GM19351 (cell line): Measurements from ENCODE around the gene GAP43.
A peak's percentile ranks its signal among the peaks of the same experiment; 100 is the strongest.

Experiments used
- ATAC-seq: cut with Tn5 transposase; IDR thresholded peaks from one replicate; pipeline ENCODE4 v1.9.1; 2021; ENCODE audit warnings: mild to moderate bottlenecking, moderate library complexity; ENCODE audit not compliant: unreplicated experiment

Gene GAP43

DNA sequence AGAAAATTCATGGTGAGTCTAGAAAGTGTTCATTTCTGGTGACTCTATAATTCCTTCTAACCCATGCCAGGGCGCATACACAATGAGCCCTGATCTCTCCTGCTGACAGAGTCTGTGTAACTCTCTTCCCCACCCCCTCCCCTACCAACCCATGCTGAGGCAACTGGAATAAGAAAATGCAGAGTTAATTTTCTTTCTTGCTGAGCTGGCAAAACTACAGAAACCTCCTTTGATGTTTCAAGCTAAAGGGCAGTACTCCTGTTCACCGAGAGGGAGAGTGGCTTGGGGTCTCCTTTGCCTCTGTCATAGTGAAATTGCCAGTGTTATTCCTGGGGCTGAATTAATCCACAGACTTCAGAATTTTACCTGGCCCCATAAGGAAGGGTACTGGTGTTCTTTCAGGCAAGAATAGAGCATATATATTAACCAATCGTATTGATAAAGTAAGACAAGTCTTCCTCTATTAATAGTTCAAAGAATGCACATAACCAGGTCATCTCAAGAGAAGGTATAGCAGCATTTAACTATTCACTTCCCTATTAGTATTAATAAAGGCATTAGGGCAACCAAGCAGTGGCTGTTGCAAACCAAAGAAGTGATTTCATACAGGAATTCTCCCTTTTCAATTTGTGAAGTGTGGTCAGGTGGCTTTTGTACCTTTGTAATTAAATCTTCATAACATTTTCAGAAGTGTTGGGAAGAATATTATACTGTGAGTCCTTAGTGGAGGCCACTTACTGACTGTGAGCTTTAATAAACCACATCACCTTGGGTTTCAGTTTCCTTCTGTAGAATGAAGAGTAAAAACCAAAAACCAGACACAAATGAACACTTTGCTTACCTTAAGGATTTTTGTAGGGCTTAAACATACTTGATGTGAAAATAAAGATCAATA is 4.1 kb downstream of the GAP43 start:
- peak; percentile 89 for ATAC-seq

DNA sequence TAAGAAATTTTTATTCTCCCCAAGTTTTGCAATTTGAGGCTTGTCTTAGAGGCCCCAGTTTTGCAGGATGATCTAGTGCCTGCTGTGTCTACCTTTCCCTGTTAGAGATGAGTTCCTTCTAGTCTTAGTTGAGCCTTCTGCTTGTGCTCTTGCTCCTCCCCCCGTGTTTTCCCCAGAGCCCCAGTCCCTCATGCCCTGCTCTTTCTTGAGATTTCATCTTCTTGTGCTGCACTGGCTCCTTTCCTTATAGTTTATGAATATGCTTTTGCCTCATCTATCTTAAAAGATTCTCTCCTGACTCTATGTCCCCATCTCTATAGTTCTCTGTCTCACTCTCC is 4.7 kb downstream of the GAP43 start:
- peak; percentile 39 for ATAC-seq

DNA sequence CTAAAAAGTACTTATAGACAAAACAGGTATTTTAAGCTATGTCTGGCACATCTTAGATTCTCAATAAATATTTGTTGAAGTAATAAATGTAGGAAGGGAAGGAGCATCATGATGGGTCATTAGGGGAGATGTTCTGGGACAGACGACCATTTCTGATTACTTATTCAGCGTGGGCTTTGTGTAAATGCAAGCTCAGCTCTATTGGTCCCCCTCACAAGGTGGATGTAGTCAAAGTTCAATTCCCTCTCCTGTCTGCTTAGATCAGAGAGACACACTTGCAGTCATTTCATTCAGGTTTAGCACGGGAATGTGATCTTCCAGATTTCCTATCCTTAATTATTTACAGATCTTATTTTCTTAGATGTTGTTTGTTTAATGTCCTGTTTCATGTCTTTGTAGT is 7.5 kb downstream of the GAP43 start:
- ATAC-seq: no peak

GRCh38 chr3:115632026-115632425 is 8.7 kb downstream of the GAP43 start:
- ATAC-seq: no peak

DNA sequence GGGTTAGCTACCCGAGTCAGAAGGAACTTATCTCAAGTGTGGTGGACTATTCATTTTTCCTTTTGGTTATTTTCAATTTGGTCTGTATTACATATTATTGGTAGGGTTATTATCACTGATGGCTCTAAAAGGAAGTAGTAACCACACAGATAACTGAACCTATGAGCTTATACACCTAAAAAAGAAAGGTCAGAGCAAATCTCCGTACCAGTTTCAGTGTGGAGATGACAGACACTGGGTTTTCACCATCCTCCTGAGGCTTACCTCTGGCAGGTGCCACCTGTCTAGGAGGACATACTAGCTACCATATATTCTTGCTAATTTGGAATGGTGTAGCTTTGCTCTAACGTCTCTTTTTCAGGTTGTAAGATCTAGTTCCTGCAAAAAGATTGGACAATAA is 10.2 kb downstream of the GAP43 start:
- ATAC-seq: peak; percentile 75

- ATAC-seq: no peak
These were observed 10.7 kb downstream of the GAP43 start for GRCh38 chr3:115634052-115634451.

DNA sequence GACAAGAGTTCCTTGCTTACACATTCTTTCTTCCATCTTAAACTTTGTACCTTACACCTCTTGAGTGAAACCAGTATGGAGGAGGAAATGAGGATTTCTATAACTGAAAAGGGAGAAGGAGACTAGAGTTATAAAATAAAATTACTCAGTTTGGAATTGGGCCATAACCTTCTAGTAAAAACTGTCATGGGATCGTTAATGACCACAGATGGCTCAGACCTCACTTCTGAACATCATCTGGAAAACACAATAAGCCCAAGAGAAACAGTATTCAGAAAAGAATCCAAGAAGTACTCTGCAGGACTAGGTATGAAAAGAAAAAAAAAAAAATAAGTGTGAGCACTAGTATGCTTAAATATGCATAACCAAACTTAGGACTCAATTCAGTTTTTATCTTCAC is 12.1 kb downstream of the GAP43 start:
- no peak for ATAC-seq

DNA sequence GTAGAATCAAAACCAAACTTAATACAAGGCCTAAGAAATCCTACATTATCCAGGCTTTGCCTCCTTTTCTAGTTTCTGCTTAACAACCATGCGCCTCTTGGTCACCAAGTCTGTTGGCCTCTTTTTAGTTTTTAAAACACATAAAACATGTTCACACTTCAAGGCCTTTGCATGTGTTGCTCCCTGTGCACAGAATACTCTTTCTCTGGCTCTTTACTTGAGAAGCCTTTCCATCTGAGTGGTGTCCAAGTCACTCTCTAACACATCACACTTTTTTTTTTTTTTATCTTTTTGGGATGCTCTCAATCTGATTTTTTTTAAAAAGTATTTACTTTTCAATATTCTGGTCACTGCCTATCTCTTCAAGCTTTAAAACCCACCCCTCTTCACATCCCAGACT is 14.9 kb downstream of the GAP43 start:
- no peak for ATAC-seq

DNA sequence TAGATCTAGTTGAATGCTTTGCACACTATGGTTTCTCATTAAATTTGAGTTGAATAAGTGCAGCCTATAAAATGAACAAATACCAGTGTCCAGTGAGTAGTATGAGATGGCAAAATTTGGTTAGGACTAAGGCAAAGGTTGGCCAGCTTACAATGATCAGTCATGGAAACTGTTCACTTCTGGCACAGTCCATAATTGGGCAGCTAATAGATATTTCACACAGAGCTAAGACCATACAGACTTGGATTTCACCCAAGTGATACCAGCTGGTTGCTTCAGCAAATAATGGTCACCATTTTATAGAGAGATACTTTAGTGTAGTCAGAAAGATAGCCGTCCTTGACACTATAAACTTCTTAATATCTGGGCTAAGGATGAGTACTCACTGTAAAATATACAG is 15.7 kb downstream of the GAP43 start:
- ATAC-seq: no peak

- no peak for ATAC-seq
These were observed 21.1 kb downstream of the GAP43 start for GRCh38 chr3:115644391-115644790.

DNA sequence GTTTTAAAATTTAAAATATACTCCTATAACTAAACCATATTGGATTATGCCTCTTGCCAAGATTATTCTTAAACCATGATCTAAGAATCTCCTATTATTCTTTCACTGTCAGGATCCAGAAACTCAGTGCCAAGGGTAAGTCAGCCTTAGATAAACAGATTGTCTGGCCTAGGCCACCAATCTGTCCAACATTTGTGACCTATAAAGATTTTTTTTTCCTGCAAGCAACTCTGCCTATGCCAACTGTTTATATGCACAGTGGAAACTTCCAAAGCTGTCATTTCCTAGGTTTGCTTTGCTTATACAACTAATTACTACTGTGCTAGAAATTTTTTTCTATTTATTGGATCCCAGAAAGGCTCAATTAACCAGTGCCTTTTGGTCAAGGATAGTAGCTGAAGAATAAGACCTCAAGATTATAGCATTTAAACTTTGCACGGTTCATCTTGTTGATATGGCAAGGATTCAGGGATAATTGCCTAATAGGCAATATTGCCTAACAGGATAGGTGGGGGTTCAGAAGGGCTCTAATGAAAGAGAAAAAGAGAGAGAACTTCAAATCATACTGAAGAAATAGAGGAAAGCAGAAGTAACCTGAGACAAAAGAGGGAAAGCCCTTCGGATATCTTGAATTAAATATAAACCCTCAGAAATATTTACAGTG is 22.8 kb downstream of the GAP43 start:
- no peak for ATAC-seq

GRCh38 chr3:115648559-115648958 is 25.2 kb downstream of the GAP43 start:
- no peak for ATAC-seq

GRCh38 chr3:115651087-115651486 is 27.8 kb downstream of the GAP43 start:
- peak; percentile 78 for ATAC-seq

DNA sequence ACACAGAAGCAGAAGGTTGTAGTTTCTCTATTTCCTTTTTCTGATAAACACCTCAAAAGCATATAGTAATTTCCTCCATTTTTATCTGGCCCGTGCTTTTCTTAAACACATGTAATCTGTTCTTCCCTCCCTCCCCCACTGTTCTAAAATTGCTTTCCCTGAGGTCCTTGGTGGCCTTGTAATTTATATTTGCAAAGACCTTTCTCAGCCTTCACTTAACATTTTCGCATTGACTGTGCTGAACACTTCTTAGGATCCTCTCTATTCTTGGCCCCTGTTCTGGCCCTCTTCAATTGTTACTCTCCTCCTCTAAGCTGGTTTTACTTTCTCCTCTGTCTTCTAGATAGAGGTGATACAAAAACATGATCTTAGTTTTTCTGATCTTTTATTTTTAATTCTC is 28.3 kb downstream of the GAP43 start:
- peak; percentile 36 for ATAC-seq

DNA sequence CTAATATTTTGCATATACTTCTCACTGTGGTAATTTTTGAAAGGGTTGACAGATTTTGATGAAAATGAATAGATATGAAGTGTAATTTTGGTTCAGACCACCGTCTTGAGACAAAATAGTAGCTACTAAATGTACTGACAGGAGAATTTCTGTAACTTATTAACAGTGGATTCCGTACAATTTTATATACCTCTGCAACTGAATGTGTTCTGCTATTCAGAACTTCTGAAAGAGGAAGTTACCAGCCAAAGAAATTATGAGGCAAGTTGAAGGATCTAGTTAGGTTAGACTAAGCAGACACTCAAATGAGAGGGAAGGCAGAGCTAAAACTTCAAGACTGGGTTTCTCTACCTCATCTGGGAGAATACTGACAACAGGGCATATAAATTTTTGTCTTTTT is 29.4 kb downstream of the GAP43 start:
- peak; percentile 51 for ATAC-seq

DNA sequence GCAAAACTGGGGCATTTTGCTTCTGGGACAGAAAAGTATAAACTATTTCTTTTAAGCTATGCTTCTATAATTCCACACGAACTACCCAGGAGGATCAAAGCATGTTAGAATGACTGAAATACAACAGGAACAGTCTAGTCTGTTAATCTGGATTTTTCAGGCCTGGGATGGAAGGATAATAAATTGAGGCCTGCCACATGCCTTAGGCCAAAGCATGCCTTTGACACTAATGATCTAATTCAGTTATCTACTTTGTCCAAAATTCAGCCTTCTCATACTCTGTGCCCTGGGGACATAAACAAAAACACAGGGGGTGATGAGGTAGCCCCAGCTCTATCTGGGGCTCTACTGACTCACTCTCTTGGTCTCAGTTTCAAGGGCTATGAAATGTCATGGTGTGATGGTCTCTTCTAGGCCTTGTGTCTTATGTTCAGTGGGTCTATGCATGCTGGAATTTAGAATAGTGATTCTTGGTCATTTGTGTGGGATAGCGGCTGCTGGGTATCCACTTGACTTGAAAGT is 32.5 kb downstream of the GAP43 start:
- peak; percentile 10 for ATAC-seq

- ATAC-seq: no peak
These were observed 33.9 kb downstream of the GAP43 start for GRCh38 chr3:115657168-115657567.

DNA sequence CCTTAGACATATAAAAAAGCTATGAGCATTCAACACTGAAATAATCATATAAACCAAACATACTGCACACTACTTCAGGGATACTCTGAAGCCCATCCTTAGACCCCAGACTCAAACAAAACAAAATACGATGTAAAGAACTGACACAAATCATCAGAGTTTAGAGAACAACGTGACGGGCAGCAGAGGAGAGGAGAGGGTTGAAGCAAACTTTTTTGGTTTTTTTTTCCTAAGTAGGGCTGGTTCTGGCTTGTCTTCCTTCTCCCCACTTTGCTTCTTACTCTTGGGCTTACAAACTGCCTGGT is 34.7 kb downstream of the GAP43 start:
- ATAC-seq: no peak

GRCh38 chr3:115658337-115659181 is 35.2 kb downstream of the GAP43 start:
- ATAC-seq: peak; percentile 78

- ATAC-seq: peak; percentile 29
These were observed 36.2 kb downstream of the GAP43 start for GRCh38 chr3:115659253-115660220.
